Activated CD4-positive, CD25-positive, alpha-beta regulatory T cell treated with anti-CD3 and anti-CD28 coated beads, Interleukin-2, amount 50 U/mL, for 24 hours (primary cell): ENCODE data around the gene DERL2.

Experiments used
- ATAC-seq, 2 donors: fragments of 150-1000 bp; cut with Tn5 transposase; one replicate each; pipeline ENCODE4 v1.10.0; 2021; ENCODE audit warnings: mild to moderate bottlenecking in 1 of 2, moderate library complexity in 1 of 2

Gene DERL2

GRCh38 chr17:5485270-5486205 is at the start of gene DERL2:
DERL2 (minus strand) TSS chr17:5486178; CDS start chr17:5486161, 17 bp downstream.
- ATAC-seq: peak; percentile 2 to 3

GRCh38 chr17:5535436-5535835 is 49.5 kb upstream of the DERL2 start:
- no peak for ATAC-seq

- no peak for ATAC-seq
These were observed 47.7 kb upstream of the DERL2 start for GRCh38 chr17:5533486-5534315.

GRCh38 chr17:5532581-5532980 is 46.6 kb upstream of the DERL2 start:
- ATAC-seq: no peak

- ATAC-seq: no peak
These were observed 45.1 kb upstream of the DERL2 start for GRCh38 chr17:5531085-5531418.

- ATAC-seq: no peak
These were observed 44.5 kb upstream of the DERL2 start for GRCh38 chr17:5530265-5531084.

GRCh38 chr17:5527601-5528250 is 41.7 kb upstream of the DERL2 start:
- ATAC-seq: no peak

GRCh38 chr17:5526821-5527598 is 41.0 kb upstream of the DERL2 start:
- ATAC-seq: peak; percentile 97 to 98

GRCh38 chr17:5523249-5523648 is 37.3 kb upstream of the DERL2 start:
- ATAC-seq: no peak

- ATAC-seq: no peak
These were observed 36.5 kb upstream of the DERL2 start for GRCh38 chr17:5522476-5522875.

- ATAC-seq: no peak
These were observed 30.2 kb upstream of the DERL2 start for GRCh38 chr17:5516060-5516792.

GRCh38 chr17:5514976-5515375 is 29.0 kb upstream of the DERL2 start:
- no peak for ATAC-seq

GRCh38 chr17:5513628-5514027 is 27.6 kb upstream of the DERL2 start:
- peak in 1 of 2 donors; percentile 48 for ATAC-seq

GRCh38 chr17:5511401-5512225 is 25.6 kb upstream of the DERL2 start:
- ATAC-seq: no peak

GRCh38 chr17:5510771-5511170 is 24.8 kb upstream of the DERL2 start:
- ATAC-seq: no peak

GRCh38 chr17:5509482-5509881 is 23.5 kb upstream of the DERL2 start:
- ATAC-seq: no peak

- no peak for ATAC-seq
These were observed 22.8 kb upstream of the DERL2 start for GRCh38 chr17:5508810-5509209.

GRCh38 chr17:5506307-5506706 is 20.3 kb upstream of the DERL2 start:
- no peak for ATAC-seq

GRCh38 chr17:5502552-5502951 is 16.6 kb upstream of the DERL2 start:
- ATAC-seq: no peak

GRCh38 chr17:5501685-5502084 is 15.7 kb upstream of the DERL2 start:
- ATAC-seq: no peak
